ENCODE measurements around the gene KAZN.
A peak's percentile ranks its signal among the peaks of the same experiment; 100 is the strongest.

The KAZN gene

DNA sequence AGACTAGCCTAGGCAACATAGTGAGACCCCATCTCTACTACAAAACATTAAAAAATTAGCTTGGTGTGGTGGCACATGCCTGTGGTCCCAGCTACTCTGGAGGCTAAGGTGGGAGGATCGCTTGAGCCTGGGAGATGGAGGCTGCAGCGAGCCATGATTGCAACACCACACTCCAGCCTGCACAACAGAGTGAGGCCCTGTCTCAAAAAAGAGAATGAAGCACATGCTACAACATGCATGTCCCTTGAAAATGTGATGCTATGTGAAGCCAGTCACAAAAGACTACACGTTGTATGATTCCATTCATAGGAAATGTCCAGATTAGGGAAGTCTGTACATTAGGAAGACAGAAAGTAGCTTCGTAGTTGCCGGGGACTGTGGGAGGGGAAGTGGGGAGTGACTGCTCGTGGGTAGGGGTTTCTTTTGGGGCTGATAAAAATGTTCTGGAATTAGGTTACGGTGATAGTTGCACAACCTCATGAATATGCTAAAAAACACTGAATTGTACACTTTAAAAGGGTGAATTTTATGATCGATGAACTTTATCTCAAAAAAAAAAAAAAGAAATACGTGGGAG lies 202.1 kb downstream of the KAZN start:
- no peak overlapping the region for H2AFZ ChIP-seq (ENCODE audit: low read depth, low read length)
- no peaks in the 10 kb centered on the region for H3K27me3 ChIP-seq (ENCODE audit: control insufficient read depth in 1 of 2, insufficient read depth in 1 of 2, low read length in 2 of 2)
- no peaks in the 10 kb centered on the region for H3K36me3 ChIP-seq (ENCODE audit: control insufficient read depth in 1 of 2, insufficient read depth in 2 of 2, low read depth in 1 of 2, low read length in 2 of 2)
- no peak overlapping the region for H2BK120ac ChIP-seq (ENCODE audit: low read depth, low read length)
- no peak overlapping the region for H3K27ac ChIP-seq (ENCODE audit: low read length, poor library complexity, severe bottlenecking)
- no peak overlapping the region for H3K4me3 ChIP-seq (ENCODE audit: insufficient read depth in 1 of 2, low read depth in 1 of 2, low read length in 2 of 2)
- H3K14ac ChIP-seq (ENCODE audit: low read length in 2 of 2) = no peak overlapping the region
- DNase-seq = no peak
- H3K79me1 ChIP-seq (replicated peaks; ENCODE audit: low read length, poor library complexity, severe bottlenecking) = no peaks in the 10 kb centered on the region
- H4K91ac ChIP-seq (ENCODE audit: low read length) = no peak overlapping the region
- no peak overlapping the region for H2BK15ac ChIP-seq (ENCODE audit: low read depth, poor library complexity, severe bottlenecking)
- H2BK12ac ChIP-seq (ENCODE audit: low read length in 2 of 2) = no peak overlapping the region
- H3K9ac ChIP-seq (ENCODE audit: low read length) = no peak overlapping the region
- peaks cover 1% of the 10 kb centered on the region for H3K4me1 ChIP-seq (ENCODE audit: control insufficient read depth, insufficient read depth, low read depth, low read length)
- no peak overlapping the region for H2AK5ac ChIP-seq (ENCODE audit: low read length, severe bottlenecking)
- H4K8ac ChIP-seq (ENCODE audit: low read length) = no peak overlapping the region
- no peak overlapping the region for H3K4me2 ChIP-seq (ENCODE audit: low read length, poor library complexity, severe bottlenecking)
- WGBS = 93% methylated on average over 8 of the region's 9 CpGs
- H2BK5ac ChIP-seq (ENCODE audit: low read depth, low read length, poor library complexity, severe bottlenecking) = no peak overlapping the region
- H3K23ac ChIP-seq (ENCODE audit: low read length in 2 of 2) = no peak overlapping the region
- no peak overlapping the region for H3K4ac ChIP-seq (ENCODE audit: low read depth in 1 of 2, low read length in 2 of 2)
- peaks cover 2% of the 10 kb centered on the region for H3K9me3 ChIP-seq (ENCODE audit: control insufficient read depth, low read length)
- no peak overlapping the region for H3K18ac ChIP-seq (ENCODE audit: low read depth in 1 of 2, low read length in 2 of 2)

DNA sequence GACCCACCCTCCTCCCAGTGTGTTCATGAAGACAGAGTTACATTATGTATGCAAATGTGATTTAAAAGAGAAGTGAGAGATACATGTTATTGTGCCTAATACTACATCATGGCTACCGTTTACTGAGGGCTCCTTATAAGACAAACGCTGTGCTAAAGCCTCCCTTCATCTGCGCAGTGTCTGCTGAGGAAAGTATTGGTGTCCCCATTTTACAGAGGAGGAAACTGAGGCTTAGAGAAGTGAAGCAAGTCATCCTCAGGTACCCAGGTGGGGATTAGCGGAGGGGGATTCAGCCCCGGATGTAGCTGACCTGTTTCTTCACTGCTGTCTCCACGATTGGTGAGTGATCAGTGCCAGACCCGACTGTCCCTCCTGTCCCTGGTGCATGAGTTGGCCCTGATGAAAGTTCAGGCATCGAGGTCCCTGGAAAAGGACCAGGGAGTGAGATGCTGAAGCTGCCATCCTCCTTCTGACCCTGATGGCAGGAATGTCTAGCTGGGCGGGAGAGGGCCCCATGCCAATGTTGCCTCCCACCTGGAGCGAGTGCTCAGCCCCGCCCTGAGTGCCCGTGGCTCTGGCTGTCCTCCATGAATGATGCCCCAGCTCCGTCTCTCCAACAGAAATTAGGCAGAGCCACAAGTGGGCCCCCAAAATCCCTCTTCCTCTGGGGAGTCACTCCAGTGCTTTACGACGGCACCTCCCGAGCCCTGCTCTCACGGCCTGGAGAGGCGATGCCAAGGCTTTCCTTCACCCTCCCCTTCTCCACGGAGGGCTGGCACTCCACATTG lies 204.7 kb downstream of the KAZN start:
- peaks cover 1% of the 10 kb centered on the region for H3K4me1 ChIP-seq (ENCODE audit: control insufficient read depth, insufficient read depth, low read depth, low read length)
- H4K91ac ChIP-seq (ENCODE audit: low read length) = no peak overlapping the region
- no peak overlapping the region for H3K4ac ChIP-seq (ENCODE audit: low read depth in 1 of 2, low read length in 2 of 2)
- H3K79me1 ChIP-seq (replicated peaks; ENCODE audit: low read length, poor library complexity, severe bottlenecking) = no peaks in the 10 kb centered on the region
- H2BK5ac ChIP-seq (ENCODE audit: low read depth, low read length, poor library complexity, severe bottlenecking) = no peak overlapping the region
- H2BK120ac ChIP-seq (ENCODE audit: low read depth, low read length) = no peak overlapping the region
- no peak overlapping the region for H3K9ac ChIP-seq (ENCODE audit: low read length)
- H3K14ac ChIP-seq (ENCODE audit: low read length in 2 of 2) = no peak overlapping the region
- H3K27ac ChIP-seq (ENCODE audit: low read length, poor library complexity, severe bottlenecking) = no peak overlapping the region
- no peaks in the 10 kb centered on the region for H3K36me3 ChIP-seq (ENCODE audit: control insufficient read depth in 1 of 2, insufficient read depth in 2 of 2, low read depth in 1 of 2, low read length in 2 of 2)
- no peak overlapping the region for H3K4me3 ChIP-seq (ENCODE audit: insufficient read depth in 1 of 2, low read depth in 1 of 2, low read length in 2 of 2)
- DNase-seq = no peak
- no peak overlapping the region for H3K23ac ChIP-seq (ENCODE audit: low read length in 2 of 2)
- no peak overlapping the region for H3K18ac ChIP-seq (ENCODE audit: low read depth in 1 of 2, low read length in 2 of 2)
- no peak overlapping the region for H4K8ac ChIP-seq (ENCODE audit: low read length)
- no peak overlapping the region for H2AFZ ChIP-seq (ENCODE audit: low read depth, low read length)
- no peak overlapping the region for H2BK12ac ChIP-seq (ENCODE audit: low read length in 2 of 2)
- H2BK15ac ChIP-seq (ENCODE audit: low read depth, poor library complexity, severe bottlenecking) = no peak overlapping the region
- H2AK5ac ChIP-seq (ENCODE audit: low read length, severe bottlenecking) = no peak overlapping the region
- no peak overlapping the region for H3K4me2 ChIP-seq (ENCODE audit: low read length, poor library complexity, severe bottlenecking)
- H3K27me3 ChIP-seq (ENCODE audit: control insufficient read depth in 1 of 2, insufficient read depth in 1 of 2, low read length in 2 of 2) = no peaks in the 10 kb centered on the region
- peaks cover 26% of the 10 kb centered on the region for H3K9me3 ChIP-seq (ENCODE audit: control insufficient read depth, low read length)
- WGBS = 90% methylated on average over 19 of the region's 19 CpGs

DNA sequence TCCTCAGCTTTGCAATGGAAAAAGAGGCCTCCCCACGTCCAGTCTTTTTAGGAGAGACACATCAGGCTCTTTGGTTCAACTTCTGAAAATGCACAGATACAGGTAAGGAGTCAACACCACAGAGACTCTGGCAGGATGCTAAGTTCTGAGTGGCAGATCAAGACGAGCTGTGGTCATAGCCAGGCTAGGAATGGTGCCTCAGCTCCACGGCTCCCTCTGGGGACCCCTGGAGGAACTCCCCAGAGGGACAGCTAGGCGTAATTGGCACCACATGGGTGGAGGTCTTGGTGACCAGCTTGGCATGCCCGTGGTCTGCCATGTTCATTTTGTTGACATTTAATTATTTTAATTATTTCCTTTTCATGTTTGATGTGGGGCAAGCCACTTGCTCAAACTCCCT lies 206.1 kb downstream of the KAZN start:
- Histone ChIP-seq H2AK5ac (ENCODE audit: low read length, severe bottlenecking) (no peak overlapping the region), H2BK12ac (ENCODE audit: low read length in 2 of 2) (no peak overlapping the region), H3K18ac (ENCODE audit: low read depth in 1 of 2, low read length in 2 of 2) (no peak overlapping the region), H3K27me3 (ENCODE audit: control insufficient read depth in 1 of 2, insufficient read depth in 1 of 2, low read length in 2 of 2) (no peaks in the 10 kb centered on the region), H2AFZ (ENCODE audit: low read depth, low read length) (no peak overlapping the region), H3K27ac (ENCODE audit: low read length, poor library complexity, severe bottlenecking) (no peak overlapping the region), H2BK15ac (ENCODE audit: low read depth, poor library complexity, severe bottlenecking) (no peak overlapping the region), H3K36me3 (ENCODE audit: control insufficient read depth in 1 of 2, insufficient read depth in 2 of 2, low read depth in 1 of 2, low read length in 2 of 2) (no peaks in the 10 kb centered on the region), H3K4me1 (ENCODE audit: control insufficient read depth, insufficient read depth, low read depth, low read length) (peaks cover 1% of the 10 kb centered on the region), H3K4ac (ENCODE audit: low read depth in 1 of 2, low read length in 2 of 2) (no peak overlapping the region), H3K9ac (ENCODE audit: low read length) (no peak overlapping the region), H2BK120ac (ENCODE audit: low read depth, low read length) (no peak overlapping the region), H2BK5ac (ENCODE audit: low read depth, low read length, poor library complexity, severe bottlenecking) (no peak overlapping the region), H4K91ac (ENCODE audit: low read length) (no peak overlapping the region), H3K14ac (ENCODE audit: low read length in 2 of 2) (no peak overlapping the region), H4K8ac (ENCODE audit: low read length) (no peak overlapping the region), H3K23ac (ENCODE audit: low read length in 2 of 2) (no peak overlapping the region), H3K79me1 (replicated peaks; ENCODE audit: low read length, poor library complexity, severe bottlenecking) (no peaks in the 10 kb centered on the region), H3K4me3 (ENCODE audit: insufficient read depth in 1 of 2, low read depth in 1 of 2, low read length in 2 of 2) (no peak overlapping the region), H3K4me2 (ENCODE audit: low read length, poor library complexity, severe bottlenecking) (no peak overlapping the region), H3K9me3 (ENCODE audit: control insufficient read depth, low read length) (peaks cover 34% of the 10 kb centered on the region)
- 60% methylated on average over 4 of the region's 5 CpGs for WGBS
- no peak for DNase-seq

DNA sequence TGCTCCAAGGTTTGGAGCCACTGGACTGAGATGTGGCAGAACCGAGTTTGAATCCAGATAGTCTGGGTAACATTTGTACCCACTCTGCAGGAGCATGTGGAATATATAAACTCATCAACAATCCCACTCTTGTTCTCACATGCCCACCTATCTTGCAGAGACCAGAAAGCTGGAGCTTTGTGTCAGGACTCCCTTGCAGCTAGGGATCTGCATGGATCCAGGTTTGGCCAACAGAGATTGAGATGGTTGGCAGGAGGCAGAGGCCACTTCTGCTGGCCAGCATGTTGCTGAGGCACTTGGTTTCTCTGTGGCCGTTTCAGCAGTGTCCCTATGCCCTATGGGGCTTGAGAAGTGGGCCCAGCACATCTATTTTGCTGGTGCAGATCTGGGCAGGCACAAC lies 208.3 kb downstream of the KAZN start:
- peak overlapping the region in 1 of 2 experiments; percentile 27 for H3K4me3 ChIP-seq (ENCODE audit: insufficient read depth in 1 of 2, low read depth in 1 of 2, low read length in 2 of 2)
- peaks cover 34% of the 10 kb centered on the region for H3K9me3 ChIP-seq (ENCODE audit: control insufficient read depth, low read length)
- H2BK12ac ChIP-seq (ENCODE audit: low read length in 2 of 2) = no peak overlapping the region
- no peak overlapping the region for H3K23ac ChIP-seq (ENCODE audit: low read length in 2 of 2)
- no peak overlapping the region for H2BK120ac ChIP-seq (ENCODE audit: low read depth, low read length)
- no peaks in the 10 kb centered on the region for H3K79me1 ChIP-seq (replicated peaks; ENCODE audit: low read length, poor library complexity, severe bottlenecking)
- no peak overlapping the region for H3K4ac ChIP-seq (ENCODE audit: low read depth in 1 of 2, low read length in 2 of 2)
- no peaks in the 10 kb centered on the region for H3K27me3 ChIP-seq (ENCODE audit: control insufficient read depth in 1 of 2, insufficient read depth in 1 of 2, low read length in 2 of 2)
- no peak for DNase-seq
- H3K27ac ChIP-seq (ENCODE audit: low read length, poor library complexity, severe bottlenecking) = no peak overlapping the region
- 62% methylated on average over 2 of the region's 2 CpGs for WGBS
- H3K4me1 ChIP-seq (ENCODE audit: control insufficient read depth, insufficient read depth, low read depth, low read length) = peaks cover 1% of the 10 kb centered on the region
- no peak overlapping the region for H2BK15ac ChIP-seq (ENCODE audit: low read depth, poor library complexity, severe bottlenecking)
- no peak overlapping the region for H3K18ac ChIP-seq (ENCODE audit: low read depth in 1 of 2, low read length in 2 of 2)
- H3K9ac ChIP-seq (ENCODE audit: low read length) = no peak overlapping the region
- no peak overlapping the region for H2BK5ac ChIP-seq (ENCODE audit: low read depth, low read length, poor library complexity, severe bottlenecking)
- no peaks in the 10 kb centered on the region for H3K36me3 ChIP-seq (ENCODE audit: control insufficient read depth in 1 of 2, insufficient read depth in 2 of 2, low read depth in 1 of 2, low read length in 2 of 2)
- H4K8ac ChIP-seq (ENCODE audit: low read length) = no peak overlapping the region
- H3K14ac ChIP-seq (ENCODE audit: low read length in 2 of 2) = no peak overlapping the region
- no peak overlapping the region for H4K91ac ChIP-seq (ENCODE audit: low read length)
- H2AK5ac ChIP-seq (ENCODE audit: low read length, severe bottlenecking) = no peak overlapping the region
- no peak overlapping the region for H3K4me2 ChIP-seq (ENCODE audit: low read length, poor library complexity, severe bottlenecking)
- peak overlapping the region; percentile 23 for H2AFZ ChIP-seq (ENCODE audit: low read depth, low read length)
